ENCODE data around the gene LEMD3. TPM values are rescaled to one million over a fixed set of nuclear protein-coding genes. Genes with fewer than 3 reads are reported as not detected.

Gene LEMD3
- total and polyA plus RNA-seq, 2 experiments from 2014 or later = 15.4 to 56.7 TPM

DNA sequence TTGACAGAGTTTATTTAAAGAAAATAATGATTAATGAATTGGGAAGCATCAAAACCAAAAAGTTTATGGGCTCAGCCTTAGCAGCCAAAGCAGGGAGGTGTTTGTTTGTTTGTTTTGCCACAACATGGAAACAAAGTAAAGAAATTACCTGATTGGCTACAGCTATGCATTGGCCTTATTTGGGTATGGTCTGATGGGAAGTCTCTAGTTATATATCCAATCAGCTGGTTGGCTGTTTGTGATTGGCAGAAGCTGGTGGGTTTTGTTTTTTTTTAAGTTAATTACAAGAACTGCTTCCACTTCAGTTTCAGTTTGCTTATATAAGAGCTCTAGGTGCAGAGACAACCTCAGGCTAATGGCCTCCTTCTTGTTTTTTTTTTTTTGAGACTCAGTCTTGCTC is 4.6 kb upstream of the LEMD3 start:
- no peak for ATAC-seq
- Mint-ChIP-seq H3K4me3 (no peak overlapping the region), H3K27me3 (ENCODE audit: insufficient read depth, low read depth, poor library complexity) (peaks cover 13% of the 10 kb centered on the region), H3K27ac (no peak overlapping the region), H3K9me3 (peaks cover 8% of the 10 kb centered on the region; the same call in 2 of the 3 replicates), H3K36me3 (ENCODE audit: low read depth) (peaks cover 8% of the 10 kb centered on the region; the same call in 1 of the 3 replicates), H3K4me1 (no peaks in the 10 kb centered on the region)
- Histone ChIP-seq H3K27me3 (ENCODE audit: insufficient read depth) (peaks cover 6% of the 10 kb centered on the region), H3F3A (replicated peaks; ENCODE audit: low read depth) (no peaks in the 10 kb centered on the region), H3K9me2 (ENCODE audit: insufficient read depth) (no peaks in the 10 kb centered on the region), H3K36me3 (ENCODE audit: insufficient read depth) (no peaks in the 10 kb centered on the region), H3K79me2 (replicated peaks; ENCODE audit: insufficient read depth) (peaks cover 3% of the 10 kb centered on the region; the same call in 1 of the 2 replicates), H3K4me3 (no peak overlapping the region), H3K4me1 (ENCODE audit: insufficient read depth) (no peaks in the 10 kb centered on the region), H3K4me2 (no peak overlapping the region), H2AFZ (no peak overlapping the region), H4K20me1 (replicated peaks; ENCODE audit: insufficient read depth) (no peaks in the 10 kb centered on the region), H3K27ac (ENCODE audit: low read depth) (no peak overlapping the region)
- TF ChIP-seq ETS1 (IDR thresholded peaks at IDR 0.05) (no peak), EZH2 (IDR thresholded peaks at IDR 0.05; ENCODE audit: low read depth, unreplicated experiment) (no peak), CTCF (conservative IDR thresholded peaks at IDR 0.05; ENCODE audit: low read depth in 2 of 2) (no peak)
- no peak for DNase-seq (ENCODE audit: low spot score)

DNA sequence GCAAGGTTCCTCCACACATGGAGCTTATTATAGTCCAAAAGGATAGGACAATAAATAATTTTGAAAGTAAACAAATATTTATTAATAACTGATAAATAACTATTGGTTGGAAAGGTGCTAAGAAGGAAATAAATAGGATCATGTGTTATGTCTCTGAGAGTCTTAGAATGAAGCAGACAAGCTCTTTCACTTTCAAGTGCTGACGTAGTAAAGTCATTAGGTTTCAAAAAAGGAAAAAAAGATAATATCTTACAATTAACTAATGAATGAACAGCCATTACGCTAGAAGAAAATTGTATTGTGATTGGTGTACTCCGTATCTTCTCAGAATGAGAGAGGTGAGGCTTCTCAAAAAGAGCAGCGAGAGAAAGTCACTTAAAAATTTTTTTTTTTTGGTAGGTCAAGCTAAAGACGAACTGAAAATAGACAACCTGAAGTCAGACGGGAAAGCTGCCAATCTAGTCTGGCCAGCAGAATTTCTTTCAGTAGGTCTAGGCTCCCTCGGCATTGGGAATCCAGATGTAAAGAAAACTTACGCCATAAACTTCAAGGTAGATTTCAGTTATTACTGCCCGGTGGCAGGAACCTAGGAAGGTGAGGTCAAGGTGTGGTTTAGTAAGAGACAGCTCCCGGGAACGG is 583 bp upstream of the LEMD3 start:
- no peaks in the 10 kb centered on the region for H3F3A ChIP-seq (replicated peaks; ENCODE audit: low read depth)
- Mint-ChIP-seq H3K27me3 (ENCODE audit: insufficient read depth, low read depth, poor library complexity) (peaks cover 18% of the 10 kb centered on the region), H3K36me3 (ENCODE audit: low read depth) (peaks cover 8% of the 10 kb centered on the region; the same call in 1 of the 3 replicates), H3K4me1 (peaks cover 15% of the 10 kb centered on the region), H3K9me3 (peaks cover 8% of the 10 kb centered on the region; the same call in 2 of the 3 replicates), H3K27ac (peak overlapping the region; percentile 99), H3K4me3 (peak overlapping the region; percentile 99)
- 0 out of 2 replicates have a peak overlapping the region, but pooled peaks have one; percentile 82 for H3K27ac ChIP-seq (ENCODE audit: low read depth)
- peaks cover 44% of the 10 kb centered on the region for H3K79me2 ChIP-seq (replicated peaks; ENCODE audit: insufficient read depth)
- no peaks in the 10 kb centered on the region for H3K36me3 ChIP-seq (ENCODE audit: insufficient read depth)
- H2AFZ ChIP-seq = peak overlapping the region; percentile 85; the same call in 1 of the 2 replicates
- no peaks in the 10 kb centered on the region for H3K9me2 ChIP-seq (ENCODE audit: insufficient read depth)
- H4K20me1 ChIP-seq (replicated peaks; ENCODE audit: insufficient read depth) = peaks cover 31% of the 10 kb centered on the region
- DNase-seq (ENCODE audit: low spot score) = no peak
- H3K4me3 ChIP-seq = peak overlapping the region; percentile 91
- H3K27me3 ChIP-seq (ENCODE audit: insufficient read depth) = peaks cover 6% of the 10 kb centered on the region
- peaks cover 20% of the 10 kb centered on the region for H3K4me1 ChIP-seq (ENCODE audit: insufficient read depth)
- ATAC-seq = no peak
- H3K4me2 ChIP-seq = peak overlapping the region; percentile 81
- TF ChIP-seq CTCF (conservative IDR thresholded peaks at IDR 0.05; ENCODE audit: low read depth in 2 of 2) (no peak), EZH2phosphoT487 (IDR thresholded peaks at IDR 0.05; ENCODE audit: unreplicated experiment) (no peak), ZNF331 (CRISPR knock-in tag; IDR thresholded peaks at IDR 0.05; ENCODE audit: low read depth) (no peak), NANOG (IDR thresholded peaks at IDR 0.05; ENCODE audit: borderline replicate concordance) (no peak), ETS1 (IDR thresholded peaks at IDR 0.05) (no peak), JUNB (IDR thresholded peaks at IDR 0.05; ENCODE audit: unreplicated experiment) (no peak), POLR2AphosphoS5 (IDR thresholded peaks at IDR 0.05; ENCODE audit: low read depth) (no peak)
- TF ChIP-seq, protein P1, sequence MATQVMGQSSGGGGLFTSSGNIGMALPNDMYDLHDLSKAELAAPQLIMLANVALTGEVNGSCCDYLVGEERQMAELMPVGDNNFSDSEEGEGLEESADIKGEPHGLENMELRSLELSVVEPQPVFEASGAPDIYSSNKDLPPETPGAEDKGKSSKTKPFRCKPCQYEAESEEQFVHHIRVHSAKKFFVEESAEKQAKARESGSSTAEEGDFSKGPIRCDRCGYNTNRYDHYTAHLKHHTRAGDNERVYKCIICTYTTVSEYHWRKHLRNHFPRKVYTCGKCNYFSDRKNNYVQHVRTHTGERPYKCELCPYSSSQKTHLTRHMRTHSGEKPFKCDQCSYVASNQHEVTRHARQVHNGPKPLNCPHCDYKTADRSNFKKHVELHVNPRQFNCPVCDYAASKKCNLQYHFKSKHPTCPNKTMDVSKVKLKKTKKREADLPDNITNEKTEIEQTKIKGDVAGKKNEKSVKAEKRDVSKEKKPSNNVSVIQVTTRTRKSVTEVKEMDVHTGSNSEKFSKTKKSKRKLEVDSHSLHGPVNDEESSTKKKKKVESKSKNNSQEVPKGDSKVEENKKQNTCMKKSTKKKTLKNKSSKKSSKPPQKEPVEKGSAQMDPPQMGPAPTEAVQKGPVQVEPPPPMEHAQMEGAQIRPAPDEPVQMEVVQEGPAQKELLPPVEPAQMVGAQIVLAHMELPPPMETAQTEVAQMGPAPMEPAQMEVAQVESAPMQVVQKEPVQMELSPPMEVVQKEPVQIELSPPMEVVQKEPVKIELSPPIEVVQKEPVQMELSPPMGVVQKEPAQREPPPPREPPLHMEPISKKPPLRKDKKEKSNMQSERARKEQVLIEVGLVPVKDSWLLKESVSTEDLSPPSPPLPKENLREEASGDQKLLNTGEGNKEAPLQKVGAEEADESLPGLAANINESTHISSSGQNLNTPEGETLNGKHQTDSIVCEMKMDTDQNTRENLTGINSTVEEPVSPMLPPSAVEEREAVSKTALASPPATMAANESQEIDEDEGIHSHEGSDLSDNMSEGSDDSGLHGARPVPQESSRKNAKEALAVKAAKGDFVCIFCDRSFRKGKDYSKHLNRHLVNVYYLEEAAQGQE (IDR thresholded peaks at IDR 0.05; ENCODE audit: unreplicated experiment) = no peak
